Gastrocnemius medialis (tissue), 4 donors: Measurements from ENCODE around the gene MYL12B.
"Not testable (repeated sequence)": the region's sequence is repeated elsewhere in the genome, so short reads cannot be mapped to it uniquely, and the experiment has no call there.

Experiments used
- POLR2A ChIP-seq, 2 donors: fragments of 450-650 bp; IDR thresholded peaks; one replicate each; pipeline ENCODE4 v1.6.1; 2017; ENCODE audit warnings: antibody characterized with exemption in 2 of 2, mild to moderate bottlenecking in 2 of 2, moderate library complexity in 2 of 2
- TF ChIP-seq, protein P1 (sequence below), 5 experiments: fragments of 450-650 bp in 3 of 5; fragments of 200-600 bp in 2 of 5; sonication (generic) in 2 of 5; IDR thresholded peaks in 4 of 5; conservative IDR thresholded peaks in 1 of 5; 1 replicate in 4 of 5; 2 replicates in 1 of 5; pipeline ENCODE4 v1.5.1; 2016 to 2019; ENCODE audit warnings: antibody characterized with exemption in 5 of 5, mild to moderate bottlenecking in 3 of 5, moderate library complexity in 3 of 5

DNA sequence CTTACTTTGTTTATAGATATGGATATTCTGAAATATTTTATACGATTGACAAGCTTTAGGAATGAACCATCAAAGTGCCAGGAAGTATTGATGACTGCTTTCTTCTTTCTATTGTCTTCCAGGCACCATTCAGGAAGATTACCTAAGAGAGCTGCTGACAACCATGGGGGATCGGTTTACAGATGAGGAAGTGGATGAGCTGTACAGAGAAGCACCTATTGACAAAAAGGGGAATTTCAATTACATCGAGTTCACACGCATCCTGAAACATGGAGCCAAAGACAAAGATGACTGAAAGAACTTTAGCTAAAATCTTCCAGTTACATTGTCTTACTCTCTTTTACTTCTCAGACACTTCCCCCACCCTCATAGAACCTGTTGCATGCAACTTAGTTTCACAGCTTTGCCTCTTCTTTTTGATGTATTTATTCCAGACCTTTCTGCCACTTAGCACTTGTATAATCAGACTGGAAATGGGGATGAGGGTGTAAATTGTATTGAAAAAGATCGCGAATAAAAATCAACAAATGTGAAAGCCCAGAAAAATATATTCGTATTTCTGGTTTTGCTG is 15.8 kb downstream of the MYL12B start:
- TF ChIP-seq, protein P1, sequence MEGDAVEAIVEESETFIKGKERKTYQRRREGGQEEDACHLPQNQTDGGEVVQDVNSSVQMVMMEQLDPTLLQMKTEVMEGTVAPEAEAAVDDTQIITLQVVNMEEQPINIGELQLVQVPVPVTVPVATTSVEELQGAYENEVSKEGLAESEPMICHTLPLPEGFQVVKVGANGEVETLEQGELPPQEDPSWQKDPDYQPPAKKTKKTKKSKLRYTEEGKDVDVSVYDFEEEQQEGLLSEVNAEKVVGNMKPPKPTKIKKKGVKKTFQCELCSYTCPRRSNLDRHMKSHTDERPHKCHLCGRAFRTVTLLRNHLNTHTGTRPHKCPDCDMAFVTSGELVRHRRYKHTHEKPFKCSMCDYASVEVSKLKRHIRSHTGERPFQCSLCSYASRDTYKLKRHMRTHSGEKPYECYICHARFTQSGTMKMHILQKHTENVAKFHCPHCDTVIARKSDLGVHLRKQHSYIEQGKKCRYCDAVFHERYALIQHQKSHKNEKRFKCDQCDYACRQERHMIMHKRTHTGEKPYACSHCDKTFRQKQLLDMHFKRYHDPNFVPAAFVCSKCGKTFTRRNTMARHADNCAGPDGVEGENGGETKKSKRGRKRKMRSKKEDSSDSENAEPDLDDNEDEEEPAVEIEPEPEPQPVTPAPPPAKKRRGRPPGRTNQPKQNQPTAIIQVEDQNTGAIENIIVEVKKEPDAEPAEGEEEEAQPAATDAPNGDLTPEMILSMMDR (IDR thresholded peaks at IDR 0.05 in 4 of 5, conservative IDR thresholded peaks at IDR 0.05 in 1 of 5), result not testable (repeated sequence)
- TF ChIP-seq POLR2A (IDR thresholded peaks at IDR 0.05), result not testable (repeated sequence)
